HuH-7 (cell line): ENCODE results near the gene SNUPN.
A peak's percentile ranks its signal among the peaks of the same experiment; 100 is the strongest.
"Not testable (repeated sequence)": the region's sequence is repeated elsewhere in the genome, so short reads cannot be mapped to it uniquely, and the experiment has no call there.

ENCODE experiments used
- DNase-seq: peaks from one replicate; pipeline ENCODE4 v3.0.0; 2011; ENCODE audit warnings: low spot score

SNUPN gene

DNA sequence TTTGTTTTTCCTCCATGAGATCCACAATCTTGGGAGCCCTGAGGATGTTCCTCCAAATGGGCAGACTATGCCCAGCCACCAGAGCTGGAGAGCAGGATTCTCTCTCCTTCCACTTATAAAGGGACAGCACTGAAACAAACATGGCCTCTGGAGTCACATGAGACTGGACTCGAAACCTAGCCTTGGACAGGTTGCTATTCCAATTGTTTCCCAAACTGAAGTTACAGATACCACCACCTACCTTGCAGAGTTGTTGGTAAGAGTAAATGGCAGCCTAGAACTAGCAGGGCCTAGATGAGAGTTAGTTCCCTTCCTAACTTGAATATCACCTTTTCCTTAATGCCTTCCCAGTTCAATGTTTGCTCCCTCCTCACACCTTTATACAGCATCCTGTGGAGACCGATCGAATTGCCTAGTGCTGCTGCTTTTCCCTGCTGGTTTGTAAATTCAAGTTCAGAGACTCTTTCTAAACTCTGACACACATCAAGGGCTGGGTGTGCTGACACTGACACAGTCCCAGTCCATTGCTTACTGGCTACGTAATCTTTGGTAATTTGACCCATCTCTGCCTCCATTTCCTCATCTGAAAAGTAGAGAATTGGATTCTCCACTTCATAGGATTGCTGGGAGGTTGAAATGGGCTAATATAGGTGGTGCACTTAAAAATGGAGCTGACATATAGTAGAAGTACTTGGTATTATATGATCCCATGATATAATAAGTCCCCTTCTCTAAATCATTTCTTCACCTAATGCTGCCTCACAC lies 11.9 kb upstream of the SNUPN start:
- DNase-seq = no peak

DNA sequence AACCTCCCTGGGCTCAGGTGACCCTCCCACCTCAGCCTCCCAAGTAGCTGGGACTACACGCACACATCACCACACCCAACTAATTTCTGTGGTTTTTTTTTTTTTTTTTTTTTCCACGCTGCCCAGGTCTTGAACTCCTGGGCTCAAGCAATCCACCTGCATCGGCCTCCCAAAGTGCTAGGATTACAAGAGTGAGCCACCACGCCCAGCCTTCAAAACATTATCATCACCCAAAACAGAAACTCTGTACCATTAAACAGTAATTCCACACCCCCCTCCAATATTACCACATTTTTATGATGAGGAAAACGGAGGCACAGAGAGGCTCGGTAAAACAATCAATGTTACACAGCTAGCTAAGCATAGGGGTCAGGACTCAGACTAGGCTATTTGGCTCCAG lies 10.5 kb upstream of the SNUPN start:
- DNase-seq = no peak

GRCh38 chr15:75633922-75634321 lies 8.4 kb upstream of the SNUPN start:
- not testable (repeated sequence) for DNase-seq

DNA sequence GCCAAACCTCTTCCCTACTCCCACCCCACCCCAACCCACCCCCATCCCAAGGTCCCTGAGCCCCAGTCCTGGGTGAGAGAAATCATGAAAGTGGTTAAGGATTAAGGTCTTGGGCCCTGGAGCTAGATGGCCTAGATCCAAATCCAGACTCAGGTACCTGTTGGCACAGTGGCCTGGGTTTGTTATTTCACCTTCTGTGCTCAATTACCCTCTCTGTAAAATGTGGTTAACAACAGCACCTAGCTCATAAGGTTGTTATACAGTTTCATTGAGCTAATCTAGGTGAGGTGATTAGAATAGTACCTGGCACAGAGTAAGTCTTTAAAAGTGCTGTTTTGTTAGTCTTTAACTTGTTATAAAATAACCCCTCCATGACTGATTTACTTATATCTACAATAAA lies 6.4 kb upstream of the SNUPN start:
- no peak for DNase-seq

DNA sequence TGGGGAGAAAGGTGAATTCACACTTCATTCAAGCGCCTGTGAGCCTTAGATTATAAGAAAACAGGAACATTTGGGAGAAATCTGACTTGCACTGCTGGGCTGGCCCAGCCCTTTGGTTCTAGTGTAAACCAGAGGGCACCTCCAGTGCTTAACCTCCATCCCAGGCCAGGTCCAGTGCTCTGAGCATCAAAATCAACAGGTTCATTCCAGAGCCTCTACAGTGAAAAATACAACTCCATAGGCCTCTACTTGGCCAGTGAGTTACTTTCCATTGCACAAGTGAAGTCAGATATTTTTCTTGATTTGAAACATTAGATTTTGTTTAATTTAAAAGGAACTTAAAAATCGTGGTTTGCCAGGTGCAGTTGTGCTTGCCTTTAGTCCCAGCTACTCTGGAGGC lies 3.0 kb downstream of the SNUPN start:
- DNase-seq = no peak

DNA sequence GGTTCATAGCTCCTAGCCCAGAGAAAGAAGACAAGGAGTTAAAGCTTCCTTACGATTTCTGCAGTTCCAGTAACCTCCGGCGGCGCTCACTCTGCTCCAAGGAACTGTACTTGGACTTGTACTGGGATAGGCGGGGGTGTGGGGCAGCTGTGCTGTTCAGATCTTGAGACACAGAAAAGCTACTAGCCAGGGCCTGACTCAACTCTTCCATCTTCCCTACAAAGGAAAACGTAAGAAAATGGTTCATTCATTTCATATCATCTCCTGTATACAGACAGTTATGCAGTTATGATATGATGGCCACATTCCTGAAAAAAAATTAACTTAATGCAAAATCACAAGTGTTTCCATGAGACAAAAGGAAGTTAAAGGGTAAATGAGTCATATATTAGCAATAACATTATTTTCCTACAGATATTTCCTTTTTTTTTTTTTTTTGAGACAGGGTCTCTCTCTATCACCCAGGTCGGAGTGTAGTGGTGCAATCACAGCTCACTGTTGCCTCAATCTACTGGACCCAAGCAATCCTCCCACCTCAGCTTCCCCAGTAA lies 4.6 kb downstream of the SNUPN start:
- DNase-seq = no peak

- no peak for DNase-seq
Observed at GRCh38 chr15:75620058-75620820, 5.3 kb downstream of the SNUPN start.

DNA sequence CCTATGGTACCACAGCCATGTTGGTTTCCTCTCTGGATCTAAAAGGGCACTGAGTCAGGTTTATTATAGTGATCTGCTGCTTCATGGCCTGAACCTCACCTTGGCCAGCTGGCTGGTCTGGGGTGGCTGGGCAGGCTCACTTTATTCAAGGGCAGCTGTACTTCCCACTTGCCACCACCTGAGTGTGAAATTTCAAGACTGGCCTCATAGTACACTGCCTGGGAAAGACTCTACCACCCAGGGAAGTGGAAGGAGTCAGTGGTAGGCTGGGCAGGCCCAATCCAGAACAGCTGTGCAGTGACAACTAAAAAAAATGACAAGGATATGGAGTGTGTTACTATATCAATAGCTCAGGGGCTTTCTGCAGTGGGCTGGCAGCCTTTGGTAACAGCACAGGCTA lies 8.8 kb downstream of the SNUPN start:
- no peak for DNase-seq

- DNase-seq = no peak
Observed at GRCh38 chr15:75606711-75607699, 18.5 kb downstream of the SNUPN start.

- DNase-seq = no peak
Observed at GRCh38 chr15:75606026-75606425, 19.5 kb downstream of the SNUPN start.

DNA sequence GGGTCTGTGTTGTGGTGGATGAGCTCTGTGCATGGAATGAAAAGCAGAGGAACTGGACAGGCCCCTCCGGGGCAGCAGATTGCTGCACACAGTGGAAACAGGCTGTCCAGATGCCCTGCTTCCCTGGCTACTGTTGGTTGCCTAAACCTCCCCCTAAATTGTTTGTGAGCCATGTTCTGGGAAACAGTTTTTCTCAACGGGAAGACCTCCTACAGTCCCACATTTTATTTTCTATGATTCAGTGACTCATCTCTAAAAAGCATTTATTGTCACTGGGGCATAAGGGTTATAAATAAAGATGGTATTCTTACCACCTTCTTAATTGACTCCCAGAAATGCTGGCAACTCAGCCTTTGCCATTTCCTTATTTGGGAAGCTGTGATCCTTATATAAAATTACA lies 26.1 kb downstream of the SNUPN start:
- DNase-seq = no peak

- DNase-seq = no peak
Observed at GRCh38 chr15:75598361-75598760, 27.2 kb downstream of the SNUPN start.

DNA sequence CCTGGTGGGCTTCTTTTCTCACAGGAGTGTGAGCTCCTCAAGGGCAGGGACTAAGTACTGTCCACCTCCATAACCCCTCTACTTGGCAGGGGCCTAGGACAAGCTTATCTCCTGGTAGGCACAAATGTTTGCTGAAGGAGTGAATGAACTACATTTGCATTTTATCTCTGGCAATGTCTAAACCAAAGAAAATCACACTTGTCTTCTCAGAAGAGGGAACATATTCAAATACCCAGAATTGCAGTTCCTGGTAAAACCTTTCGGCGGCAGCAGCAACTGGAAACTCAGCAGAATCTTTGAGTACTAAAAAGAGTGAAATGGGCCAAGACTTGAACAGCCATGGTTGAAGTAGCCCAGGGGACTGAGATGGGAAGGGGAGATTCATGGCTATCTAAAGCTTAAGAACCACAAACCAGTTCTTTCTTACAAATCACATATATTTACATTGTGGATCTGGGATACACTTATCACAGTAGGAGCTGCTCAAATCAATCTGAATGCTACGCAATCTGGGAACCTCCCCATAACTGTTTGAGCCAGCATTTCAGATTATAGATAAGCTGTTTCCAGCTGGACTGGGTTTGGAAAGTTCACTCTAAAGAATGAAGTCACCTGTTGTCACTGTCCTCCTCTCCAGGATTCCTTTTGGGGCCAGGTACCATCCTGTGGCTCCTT lies 27.7 kb downstream of the SNUPN start:
- DNase-seq = peak; percentile 35

- DNase-seq = no peak
Observed at GRCh38 chr15:75596703-75597345, 28.7 kb downstream of the SNUPN start.

GRCh38 chr15:75594276-75594675 lies 31.2 kb downstream of the SNUPN start:
- DNase-seq = no peak

GRCh38 chr15:75591655-75592364 lies 33.7 kb downstream of the SNUPN start:
- no peak for DNase-seq

- no peak for DNase-seq
Observed at GRCh38 chr15:75590239-75590638, 35.3 kb downstream of the SNUPN start.

GRCh38 chr15:75589071-75589470 lies 36.5 kb downstream of the SNUPN start:
- no peak for DNase-seq

- not testable (repeated sequence) for DNase-seq
Observed at GRCh38 chr15:75586422-75586821, 39.1 kb downstream of the SNUPN start.

DNA sequence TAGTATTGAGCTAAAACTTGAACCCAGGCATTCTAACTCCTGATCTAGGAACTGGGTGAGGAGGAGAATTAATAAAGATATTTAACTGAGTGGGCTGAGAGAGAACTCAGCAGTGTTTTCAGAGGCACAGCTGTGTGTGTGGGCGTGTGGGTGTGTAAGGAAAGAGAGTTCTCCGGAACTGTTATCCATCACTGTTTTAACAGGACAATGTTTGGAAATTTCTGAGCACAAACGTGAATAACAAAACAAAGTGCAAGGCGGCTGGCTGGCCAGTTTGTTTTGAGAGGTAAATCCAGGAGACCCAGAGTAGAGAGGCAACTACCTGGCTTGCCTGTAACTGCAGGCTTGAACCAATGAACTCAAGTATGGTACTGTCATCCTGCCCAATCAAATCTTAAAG lies 41.4 kb downstream of the SNUPN start:
- DNase-seq = no peak
